H1 (cell line): ENCODE data around the gene ZDHHC9. TPM values are rescaled to one million over a fixed set of nuclear protein-coding genes. Genes with fewer than 3 reads are reported as not detected.

ENCODE experiments used
- SUZ12 ChIP-seq: fragments of 200-600 bp; sonication (generic); IDR thresholded peaks from 2 replicates; pipeline ENCODE4 v1.6.1; 2012; ENCODE audit warnings: mild to moderate bottlenecking, inconsistent platforms, low read length, moderate library complexity, mixed read lengths
- polyA plus RNA-seq, 7 experiments: library from polyadenylated mRNA; depleted of rRNA in 3 of 7; stranded (reverse) in 5 of 7; unstranded in 2 of 7; fragments of >200 nt in 5 of 7; fragments of 200-250 nt in 2 of 7; gene quantifications; 1 replicate in 5 of 7; 2 replicates in 1 of 7; 4 replicates in 1 of 7; pipeline versions ENCODE4 v1.2.1 to v1.2.3, GENCODE V29; 2011 to 2013; ENCODE audit warnings: missing spikeins in 2 of 7, mixed read lengths in 2 of 7
- total RNA-seq: library from RNA; stranded (reverse); fragmentation: NEBNext Ultra II Directional; extraction: Animal tissue kit (Norgen Biotek cat#: 25700); gene quantifications from 2 replicates; pipeline ENCODE4 v1.2.1, GENCODE V29; 2021
- TF ChIP-seq, protein P1 (sequence below): fragments of 300-600 bp; sonication (generic); IDR thresholded peaks from 2 replicates; pipeline ENCODE4 v1.7.1; 2012; ENCODE audit warnings: low read length, moderate library complexity, mild to moderate bottlenecking, inconsistent platforms; ENCODE audit not compliant: insufficient replicate concordance

The ZDHHC9 gene
- total and polyA plus RNA-seq, 2 of the 8 experiments (the other 6 are each of a cell fraction or from before 2014, with no cell fraction given): 18.1 to 28.3 TPM

DNA sequence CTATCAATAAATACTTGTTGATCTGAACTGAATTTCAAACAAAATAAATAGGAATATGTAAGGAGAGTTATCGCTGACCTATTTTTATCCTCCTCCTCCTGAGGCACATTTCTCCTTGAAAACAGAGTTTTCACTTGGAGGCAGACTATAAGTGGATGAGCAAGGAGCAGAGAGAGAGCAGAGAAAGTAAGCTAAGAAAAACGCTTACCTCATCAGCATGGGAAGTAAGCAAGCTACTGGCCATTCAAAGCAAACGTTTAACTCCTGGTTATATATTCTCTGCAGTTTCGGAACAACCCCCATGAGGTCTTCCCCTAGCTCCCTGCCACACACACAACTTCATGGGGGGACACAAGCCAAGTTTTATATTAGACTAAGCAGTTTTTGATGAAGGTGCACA lies 13.2 kb downstream of the ZDHHC9 start (continued):
- TF ChIP-seq, protein P1, sequence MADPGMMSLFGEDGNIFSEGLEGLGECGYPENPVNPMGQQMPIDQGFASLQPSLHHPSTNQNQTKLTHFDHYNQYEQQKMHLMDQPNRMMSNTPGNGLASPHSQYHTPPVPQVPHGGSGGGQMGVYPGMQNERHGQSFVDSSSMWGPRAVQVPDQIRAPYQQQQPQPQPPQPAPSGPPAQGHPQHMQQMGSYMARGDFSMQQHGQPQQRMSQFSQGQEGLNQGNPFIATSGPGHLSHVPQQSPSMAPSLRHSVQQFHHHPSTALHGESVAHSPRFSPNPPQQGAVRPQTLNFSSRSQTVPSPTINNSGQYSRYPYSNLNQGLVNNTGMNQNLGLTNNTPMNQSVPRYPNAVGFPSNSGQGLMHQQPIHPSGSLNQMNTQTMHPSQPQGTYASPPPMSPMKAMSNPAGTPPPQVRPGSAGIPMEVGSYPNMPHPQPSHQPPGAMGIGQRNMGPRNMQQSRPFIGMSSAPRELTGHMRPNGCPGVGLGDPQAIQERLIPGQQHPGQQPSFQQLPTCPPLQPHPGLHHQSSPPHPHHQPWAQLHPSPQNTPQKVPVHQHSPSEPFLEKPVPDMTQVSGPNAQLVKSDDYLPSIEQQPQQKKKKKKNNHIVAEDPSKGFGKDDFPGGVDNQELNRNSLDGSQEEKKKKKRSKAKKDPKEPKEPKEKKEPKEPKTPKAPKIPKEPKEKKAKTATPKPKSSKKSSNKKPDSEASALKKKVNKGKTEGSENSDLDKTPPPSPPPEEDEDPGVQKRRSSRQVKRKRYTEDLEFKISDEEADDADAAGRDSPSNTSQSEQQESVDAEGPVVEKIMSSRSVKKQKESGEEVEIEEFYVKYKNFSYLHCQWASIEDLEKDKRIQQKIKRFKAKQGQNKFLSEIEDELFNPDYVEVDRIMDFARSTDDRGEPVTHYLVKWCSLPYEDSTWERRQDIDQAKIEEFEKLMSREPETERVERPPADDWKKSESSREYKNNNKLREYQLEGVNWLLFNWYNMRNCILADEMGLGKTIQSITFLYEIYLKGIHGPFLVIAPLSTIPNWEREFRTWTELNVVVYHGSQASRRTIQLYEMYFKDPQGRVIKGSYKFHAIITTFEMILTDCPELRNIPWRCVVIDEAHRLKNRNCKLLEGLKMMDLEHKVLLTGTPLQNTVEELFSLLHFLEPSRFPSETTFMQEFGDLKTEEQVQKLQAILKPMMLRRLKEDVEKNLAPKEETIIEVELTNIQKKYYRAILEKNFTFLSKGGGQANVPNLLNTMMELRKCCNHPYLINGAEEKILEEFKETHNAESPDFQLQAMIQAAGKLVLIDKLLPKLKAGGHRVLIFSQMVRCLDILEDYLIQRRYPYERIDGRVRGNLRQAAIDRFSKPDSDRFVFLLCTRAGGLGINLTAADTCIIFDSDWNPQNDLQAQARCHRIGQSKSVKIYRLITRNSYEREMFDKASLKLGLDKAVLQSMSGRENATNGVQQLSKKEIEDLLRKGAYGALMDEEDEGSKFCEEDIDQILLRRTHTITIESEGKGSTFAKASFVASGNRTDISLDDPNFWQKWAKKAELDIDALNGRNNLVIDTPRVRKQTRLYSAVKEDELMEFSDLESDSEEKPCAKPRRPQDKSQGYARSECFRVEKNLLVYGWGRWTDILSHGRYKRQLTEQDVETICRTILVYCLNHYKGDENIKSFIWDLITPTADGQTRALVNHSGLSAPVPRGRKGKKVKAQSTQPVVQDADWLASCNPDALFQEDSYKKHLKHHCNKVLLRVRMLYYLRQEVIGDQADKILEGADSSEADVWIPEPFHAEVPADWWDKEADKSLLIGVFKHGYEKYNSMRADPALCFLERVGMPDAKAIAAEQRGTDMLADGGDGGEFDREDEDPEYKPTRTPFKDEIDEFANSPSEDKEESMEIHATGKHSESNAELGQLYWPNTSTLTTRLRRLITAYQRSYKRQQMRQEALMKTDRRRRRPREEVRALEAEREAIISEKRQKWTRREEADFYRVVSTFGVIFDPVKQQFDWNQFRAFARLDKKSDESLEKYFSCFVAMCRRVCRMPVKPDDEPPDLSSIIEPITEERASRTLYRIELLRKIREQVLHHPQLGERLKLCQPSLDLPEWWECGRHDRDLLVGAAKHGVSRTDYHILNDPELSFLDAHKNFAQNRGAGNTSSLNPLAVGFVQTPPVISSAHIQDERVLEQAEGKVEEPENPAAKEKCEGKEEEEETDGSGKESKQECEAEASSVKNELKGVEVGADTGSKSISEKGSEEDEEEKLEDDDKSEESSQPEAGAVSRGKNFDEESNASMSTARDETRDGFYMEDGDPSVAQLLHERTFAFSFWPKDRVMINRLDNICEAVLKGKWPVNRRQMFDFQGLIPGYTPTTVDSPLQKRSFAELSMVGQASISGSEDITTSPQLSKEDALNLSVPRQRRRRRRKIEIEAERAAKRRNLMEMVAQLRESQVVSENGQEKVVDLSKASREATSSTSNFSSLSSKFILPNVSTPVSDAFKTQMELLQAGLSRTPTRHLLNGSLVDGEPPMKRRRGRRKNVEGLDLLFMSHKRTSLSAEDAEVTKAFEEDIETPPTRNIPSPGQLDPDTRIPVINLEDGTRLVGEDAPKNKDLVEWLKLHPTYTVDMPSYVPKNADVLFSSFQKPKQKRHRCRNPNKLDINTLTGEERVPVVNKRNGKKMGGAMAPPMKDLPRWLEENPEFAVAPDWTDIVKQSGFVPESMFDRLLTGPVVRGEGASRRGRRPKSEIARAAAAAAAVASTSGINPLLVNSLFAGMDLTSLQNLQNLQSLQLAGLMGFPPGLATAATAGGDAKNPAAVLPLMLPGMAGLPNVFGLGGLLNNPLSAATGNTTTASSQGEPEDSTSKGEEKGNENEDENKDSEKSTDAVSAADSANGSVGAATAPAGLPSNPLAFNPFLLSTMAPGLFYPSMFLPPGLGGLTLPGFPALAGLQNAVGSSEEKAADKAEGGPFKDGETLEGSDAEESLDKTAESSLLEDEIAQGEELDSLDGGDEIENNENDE: no peak
- no peak for TF ChIP-seq SUZ12
